ENCODE results near the gene OCSTAMP.

GRCh38 chr20:46541229-46541935, 9.1 kb downstream of the OCSTAMP start:
- TF ChIP-seq POLR2A (IDR thresholded peaks at IDR 0.05) (no peak), CTCF (IDR thresholded peaks at IDR 0.05) (no peak), POLR2AphosphoS5 (IDR thresholded peaks at IDR 0.05) (no peak), EP300 (IDR thresholded peaks at IDR 0.05) (no peak)
